Measurements from ENCODE around the gene SPATA13.

GRCh38 chr13:24116131-24116530, 44.4 kb upstream of the SPATA13 start:
- TF ChIP-seq EZH2phosphoT487 (IDR thresholded peaks at IDR 0.05; ENCODE audit: borderline replicate concordance, low read length) (no peak), EZH2 (IDR thresholded peaks at IDR 0.05; ENCODE audit: low read length, unreplicated experiment) (no peak)

Data from PC-3 (cell line).